Nephron progenitor cell (in vitro differentiated cells): ENCODE results near the gene SRRM1.

Experiments
- DNase-seq: peaks from one replicate; pipeline ENCODE4 v3.0.0; 2021
- H3K27ac Mint-ChIP-seq: 2 replicates; pipeline ENCODE4 v1.8.0; 2021; ENCODE audit warnings: mild to moderate bottlenecking, moderate library complexity, mixed read lengths
- H3K27me3 Mint-ChIP-seq: 2 replicates; pipeline ENCODE4 v1.8.0; 2021; ENCODE audit warnings: mild to moderate bottlenecking, low read depth, mixed read lengths; ENCODE audit not compliant: poor library complexity
- H3K36me3 Mint-ChIP-seq: 2 replicates; pipeline ENCODE4 v1.8.0; 2021; ENCODE audit warnings: low read depth, mixed read lengths
- H3K4me1 Mint-ChIP-seq: 2 replicates; pipeline ENCODE4 v1.8.0; 2021; ENCODE audit warnings: mixed read lengths
- H3K4me3 Mint-ChIP-seq: 2 replicates; pipeline ENCODE4 v1.8.0; 2021; ENCODE audit warnings: mild to moderate bottlenecking, moderate library complexity, mixed read lengths
- H3K9me3 Mint-ChIP-seq: 2 replicates; pipeline ENCODE4 v1.8.0; 2021; ENCODE audit warnings: mild to moderate bottlenecking, moderate library complexity, mixed read lengths
- CTCF ChIP-seq: fragments of 200-600 bp; sonication (generic); IDR thresholded peaks from 2 replicates; pipeline ENCODE4 v1.5.0; 2021; ENCODE audit warnings: antibody characterized with exemption

The SRRM1 gene

GRCh38 chr1:24652382-24652781, 9.3 kb downstream of the SRRM1 start:
- peaks cover 92% of the 10 kb centered on the region for H3K36me3 Mint-ChIP-seq
- H3K27me3 Mint-ChIP-seq = no peaks in the 10 kb centered on the region
- TF ChIP-seq CTCF = no peak
- no peak overlapping the region for H3K4me3 Mint-ChIP-seq
- no peaks in the 10 kb centered on the region for H3K9me3 Mint-ChIP-seq
- no peak for DNase-seq
- H3K4me1 Mint-ChIP-seq = no peaks in the 10 kb centered on the region
- H3K27ac Mint-ChIP-seq = no peak overlapping the region

- H3K27me3 Mint-ChIP-seq = no peaks in the 10 kb centered on the region
- H3K9me3 Mint-ChIP-seq = no peaks in the 10 kb centered on the region
- H3K27ac Mint-ChIP-seq = no peak overlapping the region
- DNase-seq = no peak
- no peak overlapping the region for H3K4me3 Mint-ChIP-seq
- peaks cover 88% of the 10 kb centered on the region for H3K36me3 Mint-ChIP-seq
- TF ChIP-seq CTCF = no peak
- H3K4me1 Mint-ChIP-seq = no peaks in the 10 kb centered on the region
These were observed 10.9 kb downstream of the SRRM1 start for GRCh38 chr1:24654010-24654409.

GRCh38 chr1:24656046-24656445, 12.9 kb downstream of the SRRM1 start:
- Mint-ChIP-seq H3K4me1 (no peaks in the 10 kb centered on the region), H3K4me3 (no peak overlapping the region), H3K36me3 (peaks cover 85% of the 10 kb centered on the region), H3K27ac (no peak overlapping the region), H3K9me3 (no peaks in the 10 kb centered on the region), H3K27me3 (no peaks in the 10 kb centered on the region)
- TF ChIP-seq CTCF = no peak
- DNase-seq = no peak

- TF ChIP-seq CTCF = no peak
- H3K9me3 Mint-ChIP-seq = no peaks in the 10 kb centered on the region
- peak overlapping the region; percentile 40 for H3K27ac Mint-ChIP-seq
- no peaks in the 10 kb centered on the region for H3K27me3 Mint-ChIP-seq
- H3K4me3 Mint-ChIP-seq = no peak overlapping the region
- no peak for DNase-seq
- H3K36me3 Mint-ChIP-seq = peaks cover 85% of the 10 kb centered on the region
- no peaks in the 10 kb centered on the region for H3K4me1 Mint-ChIP-seq
These were observed 14.7 kb downstream of the SRRM1 start for GRCh38 chr1:24657781-24658180.

- no peak overlapping the region for H3K4me3 Mint-ChIP-seq
- peaks cover 84% of the 10 kb centered on the region for H3K36me3 Mint-ChIP-seq
- no peaks in the 10 kb centered on the region for H3K9me3 Mint-ChIP-seq
- H3K27me3 Mint-ChIP-seq = no peaks in the 10 kb centered on the region
- H3K27ac Mint-ChIP-seq = peak overlapping the region; percentile 81
- DNase-seq = no peak
- TF ChIP-seq CTCF = no peak
- no peaks in the 10 kb centered on the region for H3K4me1 Mint-ChIP-seq
These were observed 16.2 kb downstream of the SRRM1 start for GRCh38 chr1:24659166-24659904.
